OCI-LY7 (cell line): ENCODE results near the gene PPP1R14B. TPM values are rescaled to one million over a fixed set of nuclear protein-coding genes. Genes with fewer than 3 reads are reported as not detected.

Experiments used
- BruUV-seq: library from RNA; stranded (reverse); fragments of 400-500 nt; replicated peaks from 2 replicates; lab custom pipeline; 2021; lab: Mats Ljungman, UMichigan
- CTCF ChIA-PET: fragments of 300-600 bp; sonication (Branson Sonifier 250); formaldehyde crosslinking; loops from one replicate; lab custom pipeline; 2022; ENCODE audit warnings: antibody characterized with exemption; ENCODE audit not compliant: unreplicated experiment; lab: Charles Lee
- POLR2A ChIA-PET: fragments of 300-600 bp; sonication (Branson Sonifier 250); formaldehyde crosslinking; loops from one replicate; lab custom pipeline; 2022; ENCODE audit warnings: antibody characterized with exemption; lab: Charles Lee
- DNase-seq: peaks from one replicate; pipeline ENCODE4 v3.0.0-alpha.2; 2015; ENCODE audit warnings: low spot score
- H2AFZ ChIP-seq: fragments of 200-600 bp; sonication (generic), shearing (Covaris generic); 2 replicates; pipeline ENCODE4 v1.6.1; 2014; ENCODE audit warnings: mild to moderate bottlenecking, antibody characterized with exemption, low read length, moderate library complexity
- H3K27ac ChIP-seq: fragments of 200-600 bp; sonication (generic); 2 replicates; pipeline ENCODE4 v1.5.1; 2014; ENCODE audit warnings: mixed run types, low read depth, mild to moderate bottlenecking, moderate library complexity, low read length, inconsistent platforms; ENCODE audit not compliant: poor library complexity, severe bottlenecking
- H3K36me3 ChIP-seq: fragments of 200-600 bp; sonication (generic); 2 replicates; pipeline ENCODE4 v1.6.1; 2014; ENCODE audit warnings: mild to moderate bottlenecking, antibody characterized with exemption, low read length, moderate library complexity, mixed read lengths; ENCODE audit not compliant: insufficient read depth
- H3K4me1 ChIP-seq: fragments of 200-600 bp; sonication (generic); 2 replicates; pipeline ENCODE4 v1.5.1; 2014; ENCODE audit warnings: mild to moderate bottlenecking, low read length; ENCODE audit not compliant: insufficient read depth, poor library complexity, severe bottlenecking
- H3K4me2 ChIP-seq: fragments of 200-600 bp; sonication (generic); 2 replicates; pipeline ENCODE4 v1.6.1; 2014; ENCODE audit warnings: mild to moderate bottlenecking, low read length
- H3K4me3 ChIP-seq: fragments of 200-600 bp; sonication (generic); 2 replicates; pipeline ENCODE4 v1.5.1; 2014; ENCODE audit warnings: mild to moderate bottlenecking, low read depth, low read length; ENCODE audit not compliant: poor library complexity, severe bottlenecking
- H3K79me2 ChIP-seq: fragments of 200-600 bp; sonication (generic); 2 replicates; pipeline ENCODE4 v1.6.1; 2016; ENCODE audit warnings: low read depth, mild to moderate bottlenecking, low read length, moderate library complexity, mixed read lengths; ENCODE audit not compliant: insufficient read depth
- H3K9me2 ChIP-seq: fragments of 200-600 bp; sonication (generic); 2 replicates; pipeline ENCODE4 v1.6.1; 2016; ENCODE audit warnings: mild to moderate bottlenecking, low read length, mixed read lengths; ENCODE audit not compliant: insufficient read depth
- H3K9me3 ChIP-seq: fragments of 200-600 bp; sonication (generic); 2 replicates; pipeline ENCODE4 v1.6.1; 2014; ENCODE audit warnings: mild to moderate bottlenecking, mixed run types, low read length, mixed read lengths
- H4K20me1 ChIP-seq: fragments of 200-600 bp; sonication (generic); 2 replicates; pipeline ENCODE4 v1.6.1; 2014; ENCODE audit warnings: mild to moderate bottlenecking, antibody characterized with exemption, low read length, moderate library complexity, mixed read lengths; ENCODE audit not compliant: insufficient read depth
- EZH2phosphoT487 ChIP-seq: fragments of 200-600 bp; sonication (generic); IDR thresholded peaks from 2 replicates; pipeline ENCODE4 v1.6.1; 2018; ENCODE audit warnings: low read depth, borderline replicate concordance, mild to moderate bottlenecking, mixed run types, antibody characterized with exemption, low read length, moderate library complexity, mixed read lengths
- intact Hi-C: fragments of 100-400 bp; cut with micrococcal nuclease; formaldehyde crosslinking; loops from one replicate; pipeline ENCODE4 v1.10.0; 2022; ENCODE audit not compliant: unreplicated experiment
- total RNA-seq, 2 experiments: library from RNA; depleted of rRNA in 1 of 2; stranded (reverse); fragments of >200 nt in 1 of 2; shearing (Covaris generic) in 1 of 2; gene quantifications; 2 replicates each; pipeline ENCODE4 v1.2.3, GENCODE V29; 2014 to 2022
- TF ChIP-seq, protein P1 (sequence below): fragments of 200-600 bp; sonication (generic); conservative IDR thresholded peaks from 2 replicates; pipeline ENCODE4 v1.5.1; 2014; ENCODE audit warnings: mild to moderate bottlenecking, antibody characterized with exemption, low read length, moderate library complexity, mixed read lengths

The PPP1R14B gene
- total RNA-seq, 2 experiments from 2014 or later = 198 to 223 TPM

DNA sequence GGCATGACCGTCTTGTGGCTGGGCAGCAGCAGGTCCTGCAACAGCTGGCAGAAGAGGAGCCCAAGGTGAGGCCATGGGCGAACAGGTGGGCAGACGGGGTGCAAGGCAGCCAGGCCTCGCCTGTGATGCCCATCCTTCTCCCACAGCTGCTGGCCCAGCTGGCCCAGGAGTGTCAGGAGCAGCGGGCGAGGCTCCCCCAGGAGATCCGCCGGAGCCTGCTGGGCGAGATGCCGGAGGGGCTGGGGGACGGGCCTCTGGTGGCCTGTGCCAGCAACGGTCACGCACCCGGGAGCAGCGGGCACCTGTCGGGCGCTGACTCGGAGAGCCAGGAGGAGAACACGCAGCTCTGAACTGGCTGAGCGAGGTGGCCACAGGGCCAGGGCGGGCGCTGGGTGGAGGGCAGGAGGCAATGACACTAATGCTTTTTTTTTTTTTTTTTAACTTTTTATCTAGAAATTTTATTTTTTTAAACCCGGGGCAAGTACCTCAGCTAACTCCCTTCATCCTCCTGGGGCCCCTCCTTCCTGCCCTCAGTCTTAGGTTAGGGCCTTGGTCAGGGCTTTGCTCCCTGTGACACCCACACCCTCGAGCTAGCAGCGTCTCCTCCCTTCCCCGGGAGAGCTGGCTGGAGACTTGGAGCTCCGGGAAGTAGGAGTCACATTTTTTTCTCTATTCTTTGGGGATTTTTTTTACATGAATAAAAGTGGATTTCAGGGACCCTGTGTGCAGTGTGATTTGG lies 20.6 kb upstream of the PPP1R14B start:
- Histone ChIP-seq H4K20me1 (no peaks in the 10 kb centered on the region), H3K4me2 (no peak overlapping the region; the same call in 1 of the 2 replicates), H3K4me3 (no peak overlapping the region), H3K9me3 (no peaks in the 10 kb centered on the region), H2AFZ (no peak overlapping the region), H3K27ac (no peak overlapping the region), H3K36me3 (no peaks in the 10 kb centered on the region), H3K79me2 (peaks cover 7% of the 10 kb centered on the region; the same call in 1 of the 2 replicates), H3K4me1 (peaks cover 23% of the 10 kb centered on the region), H3K9me2 (no peaks in the 10 kb centered on the region)
- no peak for DNase-seq
- intact Hi-C loops = no loop called here
- no TSS peak for BruUV-seq
- ChIA-PET POLR2A (interaction anchor here (1.1 kb wide), 2 partner anchors 13 to 62 kb away, joined by 3 to 6 read pairs; no protein-coding TSS in a partner anchor), CTCF (no interaction called here)
- TF ChIP-seq, protein P1, sequence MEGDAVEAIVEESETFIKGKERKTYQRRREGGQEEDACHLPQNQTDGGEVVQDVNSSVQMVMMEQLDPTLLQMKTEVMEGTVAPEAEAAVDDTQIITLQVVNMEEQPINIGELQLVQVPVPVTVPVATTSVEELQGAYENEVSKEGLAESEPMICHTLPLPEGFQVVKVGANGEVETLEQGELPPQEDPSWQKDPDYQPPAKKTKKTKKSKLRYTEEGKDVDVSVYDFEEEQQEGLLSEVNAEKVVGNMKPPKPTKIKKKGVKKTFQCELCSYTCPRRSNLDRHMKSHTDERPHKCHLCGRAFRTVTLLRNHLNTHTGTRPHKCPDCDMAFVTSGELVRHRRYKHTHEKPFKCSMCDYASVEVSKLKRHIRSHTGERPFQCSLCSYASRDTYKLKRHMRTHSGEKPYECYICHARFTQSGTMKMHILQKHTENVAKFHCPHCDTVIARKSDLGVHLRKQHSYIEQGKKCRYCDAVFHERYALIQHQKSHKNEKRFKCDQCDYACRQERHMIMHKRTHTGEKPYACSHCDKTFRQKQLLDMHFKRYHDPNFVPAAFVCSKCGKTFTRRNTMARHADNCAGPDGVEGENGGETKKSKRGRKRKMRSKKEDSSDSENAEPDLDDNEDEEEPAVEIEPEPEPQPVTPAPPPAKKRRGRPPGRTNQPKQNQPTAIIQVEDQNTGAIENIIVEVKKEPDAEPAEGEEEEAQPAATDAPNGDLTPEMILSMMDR = no peak
- TF ChIP-seq EZH2phosphoT487 = no peak

DNA sequence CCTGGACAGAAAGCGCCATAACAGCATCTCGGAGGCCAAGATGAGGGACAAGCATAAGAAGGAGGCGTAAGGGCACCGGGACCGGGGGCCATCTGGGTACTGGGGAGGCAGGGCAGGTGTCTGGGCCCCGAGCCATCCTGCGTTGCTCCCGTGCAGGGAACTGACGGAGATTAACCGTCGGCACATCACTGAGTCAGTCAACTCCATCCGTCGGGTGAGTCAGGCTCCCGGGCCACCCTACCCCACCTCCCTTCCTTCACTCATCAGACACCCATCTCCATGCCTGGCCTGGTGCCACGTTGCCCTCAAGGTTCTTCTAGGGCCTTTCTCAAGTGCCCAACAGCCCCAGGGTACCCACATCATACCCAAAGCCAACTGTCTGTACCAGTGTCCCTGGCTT lies 19.6 kb upstream of the PPP1R14B start:
- H3K9me2 ChIP-seq = no peaks in the 10 kb centered on the region
- intact Hi-C loops = no loop called here
- no TSS peak for BruUV-seq
- no peaks in the 10 kb centered on the region for H3K9me3 ChIP-seq
- H3K4me3 ChIP-seq = no peak overlapping the region
- POLR2A ChIA-PET = no interaction called here
- no peaks in the 10 kb centered on the region for H3K36me3 ChIP-seq
- DNase-seq = no peak
- H3K4me2 ChIP-seq = no peak overlapping the region
- peaks cover 18% of the 10 kb centered on the region for H3K4me1 ChIP-seq
- H3K27ac ChIP-seq = no peak overlapping the region
- no peaks in the 10 kb centered on the region for H3K79me2 ChIP-seq
- H4K20me1 ChIP-seq = no peaks in the 10 kb centered on the region
- TF ChIP-seq, protein P1 = no peak
- TF ChIP-seq EZH2phosphoT487 = no peak
- CTCF ChIA-PET = no interaction called here
- H2AFZ ChIP-seq = no peak overlapping the region
